Duodenal mucosa (tissue), 2 donors: ENCODE measurements around the gene LRP11.

ENCODE experiments used
- H3K27ac ChIP-seq: one replicate; pipeline ENCODE4 v1.7.0; 2013; ENCODE audit warnings: low read depth, low read length
- H3K27me3 ChIP-seq, 2 donors: one replicate each; pipeline ENCODE4 v1.7.0; 2013; ENCODE audit warnings: low read length in 2 of 2, control low read depth in 1 of 2; ENCODE audit not compliant: insufficient read depth in 2 of 2, control insufficient read depth in 1 of 2
- H3K36me3 ChIP-seq, 2 donors: one replicate each; pipeline ENCODE4 v1.7.0; 2013; ENCODE audit warnings: low read length in 2 of 2, control low read depth in 1 of 2; ENCODE audit not compliant: insufficient read depth in 2 of 2, control insufficient read depth in 1 of 2
- H3K4me1 ChIP-seq, 2 donors: one replicate each; pipeline ENCODE4 v1.7.0; 2013; ENCODE audit warnings: low read length in 2 of 2, control low read depth in 1 of 2; ENCODE audit not compliant: insufficient read depth in 2 of 2, control insufficient read depth in 1 of 2
- H3K4me3 ChIP-seq, 2 donors: one replicate each; pipeline ENCODE4 v1.7.0; 2013; ENCODE audit warnings: low read length in 2 of 2, low read depth in 1 of 2
- H3K9ac ChIP-seq, 2 donors: one replicate each; pipeline ENCODE4 v1.7.0; 2013; ENCODE audit warnings: low read length in 2 of 2, low read depth in 1 of 2
- H3K9me3 ChIP-seq, 2 donors: one replicate each; pipeline ENCODE4 v1.7.0; 2013; ENCODE audit warnings: low read length in 2 of 2, control low read depth in 1 of 2; ENCODE audit not compliant: control insufficient read depth in 1 of 2

The LRP11 gene

GRCh38 chr6:149905911-149906371, 41.8 kb upstream of the LRP11 start:
- Histone ChIP-seq H3K4me3 (no peak overlapping the region), H3K36me3 (no peaks in the 10 kb centered on the region), H3K9ac (no peak overlapping the region), H3K4me1 (no peaks in the 10 kb centered on the region), H3K27me3 (no peaks in the 10 kb centered on the region), H3K9me3 (peaks cover 7 to 14% of the 10 kb centered on the region in 2 donors), H3K27ac (no peak overlapping the region)

DNA sequence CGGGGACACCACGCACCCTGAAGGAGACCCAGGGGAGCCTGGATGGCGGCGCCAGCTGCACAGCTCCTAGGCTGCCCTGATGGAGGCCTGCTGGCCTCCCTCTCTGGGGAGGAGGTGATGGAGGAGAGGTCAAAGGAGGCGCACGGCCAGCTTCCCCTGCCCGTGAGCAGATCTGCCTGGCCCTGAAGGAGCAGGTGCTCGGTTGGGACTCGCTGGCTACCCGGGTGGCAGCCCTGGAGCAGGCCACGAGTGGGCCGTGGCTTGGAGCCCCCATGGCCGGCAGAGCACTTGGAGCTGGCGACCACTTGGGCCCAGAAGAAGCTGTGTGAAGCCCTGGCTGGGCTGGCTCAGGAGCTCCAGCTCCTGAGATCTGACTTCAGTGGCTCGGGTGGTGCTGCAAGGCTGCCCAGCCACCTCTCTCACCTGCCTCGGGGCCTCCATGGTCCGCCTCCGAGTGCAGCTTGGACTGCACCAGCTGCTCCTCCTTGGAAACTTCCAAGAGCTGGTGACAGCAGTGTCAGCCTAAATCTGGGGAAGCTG, 41.3 kb upstream of the LRP11 start:
- Histone ChIP-seq H3K4me3 (no peak overlapping the region), H3K9me3 (peaks cover 7 to 14% of the 10 kb centered on the region in 2 donors), H3K27me3 (no peaks in the 10 kb centered on the region), H3K27ac (no peak overlapping the region), H3K9ac (no peak overlapping the region), H3K36me3 (no peaks in the 10 kb centered on the region), H3K4me1 (no peaks in the 10 kb centered on the region)

DNA sequence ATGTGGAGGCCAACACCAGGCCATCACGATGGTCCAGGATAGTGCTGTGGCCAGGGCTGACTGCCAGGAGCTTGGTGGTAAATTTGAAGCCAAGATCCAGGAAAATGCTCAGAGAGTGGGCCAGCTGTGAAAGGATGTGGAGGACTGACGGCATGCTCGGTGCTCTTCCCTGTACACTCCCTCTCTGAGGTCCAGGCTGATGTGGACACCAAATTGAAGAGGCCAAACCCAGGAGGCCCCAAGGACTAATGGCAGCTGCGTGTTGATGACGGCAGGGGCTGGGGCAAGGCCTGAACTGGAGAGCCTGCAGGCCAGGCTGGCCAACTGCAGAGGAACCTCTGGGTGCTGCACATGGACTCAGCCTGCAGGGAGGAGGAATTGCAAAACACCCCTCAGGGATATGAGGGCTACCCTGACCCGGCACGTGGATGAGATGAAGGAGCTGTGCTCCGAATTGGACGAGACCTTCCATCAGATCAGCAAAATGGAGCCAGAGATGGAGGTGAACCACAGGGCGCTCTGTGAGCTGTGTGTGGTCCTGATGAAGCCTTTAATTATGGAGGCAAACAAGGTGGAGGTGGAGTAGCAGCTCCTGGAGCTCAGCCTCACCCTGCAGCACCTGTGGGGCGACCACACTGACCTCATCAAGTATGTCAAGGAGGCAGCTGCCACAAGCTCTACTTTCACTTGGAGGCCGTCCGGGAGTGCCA, 40.7 kb upstream of the LRP11 start:
- Histone ChIP-seq H3K27me3 (no peaks in the 10 kb centered on the region), H3K4me3 (no peak overlapping the region), H3K9ac (no peak overlapping the region), H3K9me3 (peaks cover 7 to 14% of the 10 kb centered on the region in 2 donors), H3K36me3 (no peaks in the 10 kb centered on the region), H3K4me1 (no peaks in the 10 kb centered on the region), H3K27ac (no peak overlapping the region)

DNA sequence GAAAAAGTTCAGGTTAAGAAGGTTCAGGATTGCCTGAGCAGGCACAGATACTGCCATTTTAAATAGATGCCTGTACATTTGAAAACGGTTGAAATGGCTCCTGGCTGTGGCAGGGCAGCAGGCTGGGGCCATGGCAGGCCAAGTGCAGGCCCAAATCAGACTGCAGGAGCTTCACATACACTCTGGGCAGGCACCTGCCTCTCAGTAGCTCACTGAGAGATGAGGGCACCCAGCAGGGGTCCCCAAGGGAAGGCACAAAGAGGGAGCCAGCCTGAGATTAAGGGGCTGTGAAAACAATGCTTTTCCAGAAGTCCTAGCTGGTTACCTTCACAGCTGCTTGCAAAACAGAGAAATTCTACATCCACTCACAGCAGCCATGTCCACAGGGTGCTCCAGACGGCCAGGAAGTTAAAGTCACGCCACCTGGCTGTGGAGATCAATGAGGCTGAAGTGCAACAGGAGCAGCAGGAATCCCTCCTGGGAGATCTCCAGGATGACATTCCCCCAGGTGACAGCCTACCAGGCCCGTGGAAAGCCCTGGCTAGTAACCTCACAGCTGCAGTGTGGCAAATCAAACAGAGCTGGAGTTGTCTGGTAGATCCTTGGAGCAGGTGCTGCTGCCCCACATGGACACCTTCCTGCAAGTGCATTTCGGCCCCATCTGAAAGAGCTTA, 39.9 kb upstream of the LRP11 start:
- H3K4me1 ChIP-seq: no peaks in the 10 kb centered on the region
- no peak overlapping the region for H3K9ac ChIP-seq
- H3K9me3 ChIP-seq: peaks cover 6 to 13% of the 10 kb centered on the region in 2 donors
- H3K27me3 ChIP-seq: no peaks in the 10 kb centered on the region
- no peak overlapping the region for H3K27ac ChIP-seq
- H3K4me3 ChIP-seq: no peak overlapping the region
- no peaks in the 10 kb centered on the region for H3K36me3 ChIP-seq

- Histone ChIP-seq H3K27ac (no peak overlapping the region), H3K9me3 (no peaks in the 10 kb centered on the region), H3K4me1 (peaks cover 13% of the 10 kb centered on the region in 2 donors), H3K36me3 (no peaks in the 10 kb centered on the region), H3K9ac (no peak overlapping the region), H3K4me3 (no peak overlapping the region), H3K27me3 (no peaks in the 10 kb centered on the region)
These were observed 37.4 kb upstream of the LRP11 start for GRCh38 chr6:149901444-149902140.

- H3K9me3 ChIP-seq: no peaks in the 10 kb centered on the region
- H3K9ac ChIP-seq: no peak overlapping the region
- no peaks in the 10 kb centered on the region for H3K27me3 ChIP-seq
- no peak overlapping the region for H3K4me3 ChIP-seq
- H3K27ac ChIP-seq: no peak overlapping the region
- H3K4me1 ChIP-seq: peaks cover 20 to 21% of the 10 kb centered on the region in 2 donors
- no peaks in the 10 kb centered on the region for H3K36me3 ChIP-seq
These were observed 36.7 kb upstream of the LRP11 start for GRCh38 chr6:149900620-149901443.

DNA sequence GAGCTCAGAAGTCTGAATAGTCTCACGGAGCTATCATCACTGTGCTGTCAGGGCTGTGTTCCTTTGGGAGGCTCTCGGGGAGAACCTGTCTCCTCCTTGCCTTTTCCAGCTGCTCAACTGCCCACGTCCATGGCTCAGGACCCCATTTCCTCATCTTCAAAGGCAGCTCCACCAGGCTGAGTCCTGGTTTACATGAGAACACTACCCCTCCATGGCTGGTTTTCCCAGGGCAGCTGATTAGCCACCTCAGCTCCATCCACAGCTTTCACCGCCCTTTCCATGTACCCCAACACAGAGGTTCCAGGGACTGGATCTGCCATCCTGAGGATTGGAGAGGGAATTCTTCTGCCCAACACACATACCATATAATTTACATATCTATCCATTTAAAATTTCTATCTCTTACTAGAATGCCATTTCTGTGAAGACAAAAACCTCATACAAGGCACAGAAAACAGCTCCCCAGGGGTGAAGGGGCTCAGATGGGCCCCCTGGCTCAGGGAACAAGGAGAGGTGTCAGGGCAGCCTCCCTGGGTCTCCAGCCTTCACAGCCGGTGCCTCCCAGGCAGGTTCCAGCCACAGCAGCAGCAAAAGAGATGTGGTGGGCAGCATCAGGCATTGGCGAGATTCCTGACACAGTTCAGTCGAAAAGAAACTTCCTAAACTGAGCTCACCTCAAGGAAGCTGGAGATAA, 35.9 kb upstream of the LRP11 start:
- H3K27ac ChIP-seq: no peak overlapping the region
- H3K9ac ChIP-seq: no peak overlapping the region
- H3K9me3 ChIP-seq: no peaks in the 10 kb centered on the region
- no peaks in the 10 kb centered on the region for H3K36me3 ChIP-seq
- H3K4me1 ChIP-seq: peaks cover 26 to 28% of the 10 kb centered on the region in 2 donors
- no peak overlapping the region for H3K4me3 ChIP-seq
- H3K27me3 ChIP-seq: no peaks in the 10 kb centered on the region

- no peaks in the 10 kb centered on the region for H3K27me3 ChIP-seq
These were observed 35.3 kb upstream of the LRP11 start for GRCh38 chr6:149899486-149899885.

DNA sequence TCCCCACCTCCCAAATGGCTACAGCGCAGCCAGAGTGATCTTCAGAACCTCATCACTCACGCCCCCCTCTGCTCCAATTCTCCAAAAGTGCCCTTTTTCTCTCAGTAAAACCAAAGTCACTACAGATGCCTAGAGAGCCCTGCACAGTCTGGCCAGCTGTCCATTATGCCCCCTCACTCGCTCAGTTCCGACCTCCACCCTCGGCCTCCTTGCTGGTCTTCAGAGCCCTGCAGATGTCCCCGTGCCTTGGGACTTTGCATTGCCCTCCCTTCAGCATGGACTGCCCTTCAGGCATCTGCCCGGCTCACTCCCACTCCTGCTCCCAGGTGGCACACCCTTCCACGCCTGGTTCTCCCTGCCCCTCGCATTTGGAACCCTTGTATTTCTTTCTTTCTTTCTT, 34.8 kb upstream of the LRP11 start:
- H3K4me1 ChIP-seq: peaks cover 26 to 32% of the 10 kb centered on the region in 2 donors
- no peak overlapping the region for H3K27ac ChIP-seq
- H3K9me3 ChIP-seq: no peaks in the 10 kb centered on the region
- H3K36me3 ChIP-seq: no peaks in the 10 kb centered on the region
- no peak overlapping the region for H3K9ac ChIP-seq
- H3K27me3 ChIP-seq: no peaks in the 10 kb centered on the region
- H3K4me3 ChIP-seq: no peak overlapping the region

More at GRCh38 chr6:149899486-149899885, 35.3 kb upstream of the LRP11 start:
- Histone ChIP-seq H3K4me1 (peaks cover 26 to 32% of the 10 kb centered on the region in 2 donors), H3K4me3 (no peak overlapping the region), H3K27ac (no peak overlapping the region), H3K9me3 (no peaks in the 10 kb centered on the region), H3K9ac (no peak overlapping the region), H3K36me3 (no peaks in the 10 kb centered on the region)
